Stimulated activated CD4-positive, alpha-beta T cell treated with anti-CD3 and anti-CD28 coated beads, Interleukin-4, amount 100 ng/mL, for 48 hours (primary cell): ENCODE measurements around the gene SLC37A1.
"Not testable (repeated sequence)": the region's sequence is repeated elsewhere in the genome, so short reads cannot be mapped to it uniquely, and the experiment has no call there.

ENCODE experiments used
- DNase-seq, 2 donors: peaks; one replicate each; pipeline ENCODE4 v3.0.0-alpha.2; 2020; ENCODE audit warnings: low read depth in 2 of 2

Gene SLC37A1

DNA sequence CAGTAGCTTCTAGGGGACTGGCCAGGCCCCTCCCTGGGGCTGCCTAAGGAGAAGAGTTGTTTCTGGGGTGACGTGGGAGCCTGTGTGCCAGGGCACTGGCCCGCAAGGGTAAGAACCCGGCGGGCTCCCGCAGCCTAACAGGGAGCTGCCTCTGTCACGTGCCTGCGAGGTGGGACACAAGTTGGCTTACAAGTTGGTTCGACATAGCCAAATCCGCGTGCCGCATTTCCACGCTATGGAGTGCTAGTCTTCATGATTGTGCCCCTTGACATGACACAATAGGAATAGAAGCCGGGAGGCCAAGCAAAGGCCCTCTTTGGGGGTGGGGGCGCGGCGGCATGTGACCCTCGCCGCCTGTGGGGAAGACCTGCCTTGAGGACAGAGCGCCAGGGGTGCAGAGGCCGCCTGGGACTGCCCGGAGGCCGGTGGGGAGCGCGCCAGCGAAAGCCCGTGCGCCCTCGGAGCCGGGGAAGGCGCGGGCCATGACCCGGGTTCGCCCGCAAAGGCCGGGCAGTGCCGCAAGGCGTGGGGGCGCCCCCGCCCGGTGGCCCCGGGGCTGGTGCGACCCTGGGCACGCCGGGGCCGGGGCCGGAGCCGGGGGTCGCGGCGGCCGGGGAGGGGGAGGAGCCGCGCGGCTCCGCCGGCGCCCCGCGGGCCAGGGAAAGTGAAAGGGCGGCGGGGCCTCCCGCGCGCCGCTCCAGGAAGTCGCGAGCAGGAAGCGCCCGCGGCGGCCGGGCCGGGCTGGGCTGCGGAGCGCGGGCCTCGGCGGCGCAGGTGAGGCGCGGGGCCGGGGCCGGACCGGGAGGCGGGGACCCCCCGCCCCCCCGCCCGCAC, at the start of gene SLC37A1:
Gene SLC37A1 (plus strand): TSS at position 702 of the 834 bp plus-strand sequence. CDS start 4,603 bp downstream, outside the sequence.
- no peak for DNase-seq

DNA sequence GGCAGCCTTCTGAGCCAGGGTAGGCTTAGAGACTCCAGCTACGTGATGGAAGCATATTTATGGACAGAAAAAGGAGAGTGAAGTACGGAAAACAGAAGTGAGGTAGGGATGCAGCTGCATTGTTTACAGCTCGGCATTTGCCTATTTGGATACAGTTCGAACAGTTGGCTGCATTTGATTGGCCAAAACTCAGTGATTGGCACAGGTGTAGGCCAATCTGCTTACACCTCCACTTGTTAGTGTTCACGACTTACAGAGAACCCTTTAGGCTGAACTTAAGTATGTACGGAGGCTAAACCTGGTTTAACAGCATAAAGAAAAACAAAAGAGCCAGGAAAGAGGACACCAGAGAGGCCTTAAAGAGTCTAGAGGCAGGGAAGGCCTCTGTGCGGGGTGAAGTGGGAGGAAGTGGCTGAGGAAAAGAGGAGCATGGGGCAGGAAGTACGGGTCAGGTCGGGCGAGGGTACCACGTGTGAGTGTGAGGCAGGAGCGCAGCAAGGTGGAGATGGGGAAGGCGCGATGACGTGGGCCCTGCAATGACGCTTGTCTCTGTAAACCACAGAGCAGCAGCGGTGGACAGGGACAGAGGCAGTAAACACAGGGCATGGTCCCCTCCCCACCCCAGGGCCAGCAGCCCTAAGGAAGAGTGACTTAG, 49.7 kb upstream of the SLC37A1 start:
- DNase-seq: peak; percentile 45 to 52

DNA sequence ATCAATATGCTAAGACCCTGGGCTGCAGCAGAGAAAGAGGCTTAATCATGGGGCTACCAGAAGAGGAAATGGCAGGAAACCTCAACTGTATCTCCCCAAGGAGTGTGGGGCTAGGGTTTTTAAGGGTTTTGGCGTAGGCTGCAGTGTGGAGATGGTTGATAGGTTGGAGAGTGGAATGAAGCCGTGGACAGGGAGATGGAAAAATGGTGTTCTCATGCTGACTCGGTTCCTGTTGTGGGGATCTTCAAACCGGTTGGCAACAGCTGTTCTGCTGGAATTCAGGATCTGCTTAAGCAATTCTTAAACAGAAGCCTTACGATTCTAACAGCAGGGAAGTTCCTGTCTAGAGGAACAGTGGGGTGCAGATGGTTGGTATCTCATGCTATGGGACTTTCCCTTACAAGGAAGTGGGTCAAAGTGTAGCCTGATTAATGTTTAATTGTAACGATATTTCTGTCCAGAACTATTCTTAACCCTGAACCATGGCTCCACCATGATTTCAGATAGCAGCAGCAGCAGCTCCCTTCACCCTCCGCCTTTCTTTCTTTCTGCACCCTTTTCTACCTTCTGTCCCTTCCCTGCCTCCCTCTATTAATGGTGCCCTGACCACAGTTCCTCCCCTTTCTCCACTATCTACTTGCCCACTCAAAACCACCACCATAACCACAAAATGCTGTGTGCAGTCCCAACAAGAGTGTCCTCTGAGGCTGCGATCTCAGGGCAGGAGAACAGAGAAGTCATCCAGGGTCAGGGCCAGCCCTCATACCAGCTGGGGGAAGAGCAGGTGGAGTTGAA, 48.4 kb upstream of the SLC37A1 start:
- no peak for DNase-seq

DNA sequence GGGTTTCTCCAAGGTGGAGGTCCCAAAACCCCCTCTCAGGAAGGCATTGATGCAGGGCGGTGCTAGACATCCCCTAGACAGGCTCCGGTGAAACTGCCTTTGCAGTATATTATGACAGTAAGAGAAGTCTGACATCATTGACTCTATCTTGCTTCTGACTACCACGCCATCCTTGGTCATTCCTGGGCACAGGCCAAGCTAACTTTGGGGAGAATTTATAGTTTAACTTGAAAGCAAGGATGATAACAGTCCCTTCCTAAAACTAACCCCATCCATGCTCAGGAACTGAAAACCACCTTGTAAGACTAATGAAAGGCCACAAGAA, 47.9 kb upstream of the SLC37A1 start:
- DNase-seq: no peak

DNA sequence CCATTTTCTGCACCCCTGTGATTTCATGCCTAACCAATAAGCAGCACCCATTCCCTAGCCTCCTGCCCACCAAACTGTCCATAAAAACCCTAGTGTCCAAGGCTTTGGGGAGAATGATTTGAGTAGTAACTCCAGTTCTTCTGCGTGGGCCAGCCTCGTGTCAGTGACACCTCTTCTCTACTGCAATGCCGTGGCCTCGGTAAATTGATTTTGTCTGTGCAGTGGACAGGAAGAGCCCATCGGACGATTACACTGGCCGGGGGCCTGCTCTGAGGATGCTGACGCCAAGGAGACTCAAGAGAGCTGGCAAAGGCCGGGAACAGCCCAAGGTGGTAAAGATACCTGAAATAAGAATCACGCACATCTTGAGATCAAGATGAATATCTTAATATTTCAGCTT, 47.0 kb upstream of the SLC37A1 start:
- no peak for DNase-seq

DNA sequence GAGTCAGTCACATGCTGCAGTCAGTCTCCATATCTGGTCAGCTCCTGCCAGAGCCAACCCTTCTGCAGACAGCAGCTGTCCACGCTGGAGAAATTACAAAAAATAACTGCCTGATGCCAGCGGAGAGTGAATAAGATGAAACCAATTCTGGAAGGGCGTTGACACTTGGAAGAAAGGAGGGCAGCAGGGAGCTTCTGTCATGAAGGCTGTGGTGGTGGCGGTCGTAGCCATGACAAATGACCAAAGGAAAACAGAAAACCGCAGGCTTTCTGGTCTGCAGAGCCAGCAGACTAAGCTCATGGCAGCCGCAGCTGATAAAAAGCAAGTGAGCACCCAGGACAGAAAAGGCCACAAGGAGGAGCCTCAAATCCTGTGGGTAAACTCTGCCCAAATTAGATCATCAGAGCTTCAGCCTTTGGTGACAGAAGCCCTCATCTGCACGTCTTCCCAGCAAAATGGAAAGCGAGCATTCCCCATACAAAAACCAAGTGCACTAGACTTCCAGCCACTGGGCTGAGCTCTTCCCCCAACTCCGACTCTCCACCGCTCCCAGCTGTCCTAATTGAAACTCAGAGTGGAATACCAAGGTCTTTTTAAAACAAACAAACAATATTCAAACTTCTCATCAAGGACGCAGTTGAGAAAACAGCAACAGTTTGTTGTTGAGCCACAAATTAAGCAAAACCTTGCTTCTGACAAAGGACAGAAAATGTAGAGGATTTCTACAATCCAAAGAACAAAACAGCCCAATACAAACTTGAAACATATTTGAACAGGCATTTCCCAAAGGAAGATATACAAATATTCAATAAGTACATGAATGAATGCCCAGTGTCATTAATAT, 46.3 kb upstream of the SLC37A1 start:
- no peak for DNase-seq

DNA sequence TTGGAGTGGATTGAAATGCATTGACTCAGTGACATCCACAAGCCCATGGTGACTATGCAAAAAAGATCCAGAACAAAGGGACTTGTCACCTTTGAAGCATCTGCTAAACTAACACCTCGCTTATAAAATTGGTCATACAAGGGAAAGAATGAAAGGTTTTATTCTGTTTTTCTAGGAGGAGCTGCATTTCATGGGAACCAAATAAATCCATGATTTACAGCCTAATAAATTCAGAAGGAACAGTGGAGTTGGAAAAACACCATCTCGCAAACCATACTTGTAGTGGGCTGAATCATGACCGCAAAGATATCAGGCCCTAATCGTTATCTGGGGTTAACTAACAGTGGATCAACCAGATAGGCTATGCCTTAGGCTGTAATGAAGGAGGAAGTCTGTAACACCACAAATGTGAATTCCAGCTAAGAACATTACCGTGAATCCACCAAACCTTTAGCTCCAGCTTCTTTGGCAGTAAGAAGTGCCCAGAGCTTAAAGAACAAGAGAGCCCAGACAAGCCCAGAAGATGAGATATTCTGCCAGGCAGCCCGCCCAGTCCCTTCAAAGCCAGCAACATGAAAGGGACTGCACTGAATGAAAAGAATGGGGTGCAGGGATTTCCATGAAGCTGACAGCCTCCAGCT, 45.0 kb upstream of the SLC37A1 start:
- DNase-seq: no peak

DNA sequence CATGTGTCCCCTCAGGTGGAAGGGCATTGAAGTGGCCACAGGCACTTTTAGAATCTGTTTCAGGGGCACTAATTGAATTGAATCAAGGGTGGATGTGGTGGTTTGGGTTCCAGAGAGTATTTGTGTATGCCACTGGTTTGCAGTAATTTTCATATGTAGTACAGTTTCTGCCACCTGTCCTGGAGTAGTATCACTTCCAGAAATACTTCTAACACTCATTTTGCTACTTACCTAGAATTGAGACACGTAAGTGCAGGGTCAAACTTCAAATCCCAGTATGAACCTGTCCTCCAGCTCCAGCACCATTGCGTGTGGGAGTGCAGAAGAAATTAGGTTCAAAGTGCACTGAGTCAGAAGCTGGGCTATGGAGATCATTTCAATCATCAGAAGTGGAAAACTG, 44.4 kb upstream of the SLC37A1 start:
- DNase-seq: no peak

DNA sequence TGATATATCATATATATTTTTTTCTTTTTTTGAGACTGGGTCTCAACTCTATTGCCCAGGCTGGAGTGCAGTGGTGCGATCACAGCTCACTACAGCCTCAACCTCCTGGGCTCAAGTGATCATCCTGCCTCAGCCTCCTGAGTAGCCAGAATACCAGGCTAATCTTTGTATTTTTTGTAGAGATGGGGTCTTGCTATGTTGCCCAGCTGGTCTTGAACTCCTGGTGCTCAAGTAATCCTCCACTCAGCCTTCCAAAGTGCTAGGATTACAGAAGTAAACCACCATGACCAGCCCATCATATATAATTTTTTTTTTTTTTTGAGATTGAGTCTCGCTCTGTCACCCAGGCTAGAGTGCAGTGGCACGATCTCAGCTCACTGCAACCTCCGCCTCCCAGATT, 43.9 kb upstream of the SLC37A1 start:
- not testable (repeated sequence) for DNase-seq

DNA sequence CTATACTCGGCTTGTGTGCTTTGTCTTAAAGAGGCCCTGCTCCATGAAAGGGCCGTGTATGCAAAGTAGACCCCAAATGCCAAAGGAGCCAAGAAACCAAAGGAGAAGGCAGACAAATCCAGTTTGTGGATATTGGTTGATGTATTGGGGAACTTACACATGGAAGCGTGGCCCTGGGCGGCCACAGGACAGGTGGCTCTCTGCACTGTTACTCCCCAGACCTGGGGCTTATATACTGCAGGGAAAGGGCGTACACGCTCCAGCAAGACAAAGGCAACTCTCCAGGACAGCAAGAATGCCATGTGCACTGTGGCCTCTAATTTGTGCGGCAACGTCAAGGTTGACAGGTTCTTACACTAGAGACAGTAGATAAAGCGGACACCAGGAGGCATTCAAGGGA, 42.4 kb upstream of the SLC37A1 start:
- no peak for DNase-seq

DNA sequence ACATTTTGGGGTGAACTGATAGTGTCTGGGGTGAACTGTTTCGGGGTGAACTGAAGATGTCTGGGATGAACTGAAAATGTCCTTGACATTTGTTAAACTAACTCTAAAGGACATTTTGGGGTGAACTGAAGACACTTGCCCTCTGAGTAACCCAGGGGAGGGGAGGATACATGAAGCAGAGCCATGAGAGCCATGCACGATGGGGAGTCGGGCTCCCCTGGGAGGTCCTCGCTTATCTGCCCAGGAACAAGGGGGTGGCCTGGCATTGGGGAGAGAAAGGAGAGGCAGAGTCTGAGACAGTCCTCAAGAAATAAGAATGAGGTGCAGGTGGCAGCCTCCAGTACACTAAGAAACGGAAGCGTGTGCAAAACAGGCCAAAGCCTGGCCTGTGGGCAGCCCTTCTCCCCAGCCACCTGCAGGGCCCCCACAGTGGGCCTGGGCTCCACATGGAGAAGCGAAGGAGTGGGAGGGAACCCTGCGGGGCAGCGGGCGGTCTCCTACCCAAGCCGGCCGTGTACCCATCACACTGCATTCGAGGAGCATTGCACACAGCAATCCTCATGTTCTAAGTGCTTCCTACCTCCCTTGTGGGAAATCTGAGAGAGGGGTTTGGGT, 41.8 kb upstream of the SLC37A1 start:
- no peak for DNase-seq

DNA sequence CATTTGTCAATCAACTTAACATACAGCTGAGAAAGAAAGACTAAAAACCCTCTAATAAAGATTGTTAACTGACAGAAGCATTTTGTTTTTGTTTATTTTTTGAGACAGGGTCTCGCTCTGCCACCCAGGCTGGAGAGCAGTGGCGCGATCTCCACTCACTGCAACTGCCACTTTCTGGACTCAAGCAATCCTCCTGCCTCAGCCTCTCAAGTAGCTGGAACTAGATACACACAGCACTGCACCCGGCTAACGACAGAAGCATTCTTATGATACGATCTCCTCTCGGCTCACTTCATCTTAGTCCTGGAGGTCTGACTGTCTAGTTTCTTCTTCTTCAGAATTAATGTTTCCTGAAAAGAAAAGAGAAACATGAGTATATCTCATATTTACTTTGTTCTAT, 41.1 kb upstream of the SLC37A1 start:
- DNase-seq: no peak

DNA sequence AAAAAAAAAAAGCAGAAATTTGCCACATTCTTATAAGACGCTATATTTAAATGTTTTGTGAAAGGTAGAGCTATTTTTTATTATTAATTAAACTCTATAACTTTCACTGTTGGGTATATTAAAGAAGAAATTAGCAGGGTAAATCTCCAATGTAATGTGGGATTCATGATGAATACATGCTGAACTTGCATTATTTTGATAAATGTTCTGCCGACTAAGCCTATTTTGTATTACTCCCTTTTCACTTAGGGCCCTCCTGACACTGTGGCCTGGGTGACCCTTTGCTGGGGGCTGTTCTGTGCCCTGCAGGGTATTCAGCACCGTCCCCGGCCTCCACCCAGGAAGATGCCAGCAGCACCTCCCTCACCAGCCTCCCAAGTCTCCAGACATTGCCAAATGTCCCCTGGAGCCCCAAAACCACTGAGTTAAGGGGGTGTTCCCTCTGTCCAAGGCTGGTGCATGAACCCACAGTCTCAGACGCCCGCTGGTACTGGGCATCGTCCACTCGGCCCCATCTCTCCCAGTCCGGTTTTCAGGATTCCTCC, 40.1 kb upstream of the SLC37A1 start:
- no peak for DNase-seq

DNA sequence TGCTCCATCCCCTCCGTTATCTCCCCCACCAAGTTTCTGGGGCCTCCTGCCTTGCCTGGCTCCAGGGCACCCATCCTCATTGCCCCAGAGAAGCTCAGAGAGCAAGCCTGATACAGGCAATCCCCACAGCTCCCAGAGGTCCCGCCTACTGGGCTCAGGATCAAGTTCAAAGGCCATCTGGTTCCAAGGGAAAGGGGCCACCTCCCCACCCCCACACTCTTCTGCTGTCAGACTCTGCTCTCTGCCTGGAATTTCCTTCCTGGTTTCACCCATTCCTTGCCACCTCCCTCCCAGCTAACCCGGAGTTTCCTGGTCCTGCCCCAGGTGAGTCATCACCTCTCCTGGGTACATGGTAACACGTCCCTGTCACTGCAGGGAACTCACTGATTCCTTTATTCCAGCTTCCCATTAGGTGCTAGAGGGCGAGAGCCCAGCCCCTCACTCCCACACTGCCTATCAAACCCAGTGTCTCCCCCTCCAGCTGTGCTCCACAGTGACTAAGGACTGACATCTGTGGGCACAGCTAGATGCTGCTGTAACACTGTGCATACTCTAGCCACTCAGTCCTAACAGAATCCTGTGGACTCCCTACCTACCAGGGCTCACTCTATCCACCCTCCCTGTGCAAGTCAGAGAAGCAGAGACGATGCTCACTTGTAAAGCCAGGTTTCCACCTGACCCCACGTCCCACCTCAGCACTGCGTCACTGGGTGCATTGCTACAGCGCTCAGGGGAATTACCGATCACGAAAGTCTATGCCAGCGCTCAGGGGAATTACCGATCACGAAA, 39.4 kb upstream of the SLC37A1 start:
- DNase-seq: no peak

DNA sequence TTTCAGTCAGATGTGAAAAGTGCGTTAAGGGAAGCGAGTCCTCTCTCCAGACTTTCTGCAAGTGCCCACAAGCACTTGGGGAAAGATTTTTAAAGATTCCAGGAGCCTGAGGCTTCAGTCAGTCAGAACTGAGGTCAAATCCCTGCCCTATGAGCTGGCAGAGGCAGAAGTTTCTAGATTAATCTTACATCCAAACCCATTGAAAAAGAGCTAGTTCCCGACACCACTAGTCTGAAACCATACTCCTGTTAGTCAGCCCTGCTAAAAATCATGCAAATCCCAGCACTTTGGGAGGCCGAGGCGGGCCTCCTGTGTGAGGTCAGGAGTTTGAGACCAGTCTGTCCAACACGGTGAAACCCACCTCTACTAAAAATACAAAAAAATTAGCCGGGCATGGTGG, 38.6 kb upstream of the SLC37A1 start:
- no peak for DNase-seq

DNA sequence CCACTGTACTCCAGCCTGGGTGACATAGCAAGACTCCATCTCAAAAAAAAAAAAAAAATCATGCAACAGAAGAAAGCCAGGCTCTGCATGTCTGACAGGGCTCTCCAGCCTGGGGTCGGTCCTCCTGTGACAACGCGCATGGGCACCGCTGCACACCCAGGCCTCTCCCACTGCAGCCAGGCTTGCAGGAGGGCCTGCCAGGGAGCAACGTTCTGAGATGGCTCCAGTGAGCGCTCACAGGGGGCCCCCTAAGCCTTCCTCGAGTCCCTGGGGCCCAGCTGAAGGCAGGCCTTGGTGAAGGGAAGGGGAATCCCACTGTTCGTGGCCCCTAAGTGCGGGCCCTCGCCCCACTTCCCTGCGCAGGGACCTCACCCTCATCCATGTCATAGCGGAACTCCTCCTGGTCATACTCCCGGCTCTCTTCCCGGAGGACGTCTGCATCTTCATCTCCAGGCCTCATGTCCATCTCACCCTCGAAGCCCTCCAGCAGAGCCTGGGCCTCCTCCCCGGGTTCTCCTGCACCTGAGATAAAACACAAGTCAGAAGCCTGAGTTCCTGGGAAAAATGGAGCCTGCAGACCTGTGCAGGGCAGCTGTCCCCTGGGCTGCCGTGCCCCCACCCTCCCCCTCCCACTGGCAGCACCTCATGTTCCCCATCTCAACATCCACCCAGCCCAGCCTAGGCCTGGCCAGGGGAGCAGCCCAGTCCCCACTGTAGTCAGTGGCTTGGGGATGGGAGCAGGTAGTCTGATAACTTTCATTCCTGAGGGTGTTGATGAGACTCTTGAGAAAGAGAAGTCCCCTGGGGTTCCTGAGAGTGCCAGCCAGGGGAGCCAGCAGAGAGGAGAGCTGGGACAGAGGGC, 37.9 kb upstream of the SLC37A1 start:
- no peak for DNase-seq

DNA sequence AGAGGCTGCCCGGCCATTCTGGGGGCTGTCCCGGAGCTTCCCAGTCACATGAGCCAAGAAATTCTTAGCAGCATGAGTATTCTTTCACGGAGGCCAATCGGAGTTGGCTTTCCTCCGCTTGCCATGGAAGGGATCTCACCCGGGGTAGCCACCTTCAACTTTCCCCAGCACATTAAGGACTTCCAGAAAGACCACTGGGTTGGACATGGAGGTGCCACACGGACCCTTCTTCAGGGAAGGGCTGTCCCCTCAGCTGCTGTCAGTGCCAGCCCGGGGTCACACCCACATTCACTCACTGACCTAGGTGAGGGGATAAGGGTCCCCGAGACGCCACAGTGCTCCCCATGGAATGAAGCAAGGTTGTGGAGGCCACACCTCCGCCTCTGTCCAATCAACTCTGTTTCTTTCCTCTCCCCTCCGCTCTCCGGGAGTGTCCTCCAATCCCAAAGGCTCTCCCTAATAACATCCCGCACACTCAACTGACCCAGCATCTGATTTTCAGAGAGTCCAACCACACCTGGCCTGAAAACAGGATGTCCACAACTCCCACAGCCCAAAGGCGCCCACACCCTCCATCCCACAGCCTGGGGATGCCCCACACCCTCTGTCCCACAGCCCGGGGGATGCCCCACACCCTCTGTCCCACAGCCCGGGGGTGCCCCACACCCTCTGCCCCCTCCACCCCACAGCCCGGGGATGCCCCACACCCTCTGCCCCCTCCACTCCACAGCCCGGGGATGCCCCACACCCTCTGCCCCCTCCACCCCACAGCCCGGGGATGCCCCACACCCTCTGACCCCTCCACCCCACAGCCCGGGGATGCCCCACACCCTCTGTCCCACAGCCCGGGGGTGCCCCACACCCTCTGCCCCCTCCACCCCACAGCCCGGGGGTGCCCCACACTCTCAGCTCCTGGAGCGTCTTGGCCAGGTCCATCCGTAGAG, 37.0 kb upstream of the SLC37A1 start:
- no peak for DNase-seq

DNA sequence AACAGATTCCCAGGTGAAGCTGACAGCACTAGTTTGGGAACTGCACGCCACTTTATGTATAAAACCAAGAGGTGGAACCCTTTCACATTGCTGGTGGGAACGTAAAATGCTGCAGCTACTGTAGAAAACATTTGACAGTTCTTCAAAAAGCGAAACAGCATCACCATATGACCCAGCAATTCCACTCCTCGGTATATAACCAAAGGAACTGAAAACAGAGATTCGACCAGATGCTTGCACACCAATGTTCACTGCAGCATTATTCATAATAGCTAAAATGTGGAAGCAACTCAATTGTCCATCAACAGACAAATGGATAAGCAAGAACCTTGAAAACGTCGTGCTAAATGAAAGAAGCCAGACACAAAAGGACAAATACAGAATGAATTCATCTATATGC, 35.1 kb upstream of the SLC37A1 start:
- DNase-seq: no peak
